Psoas muscle (tissue), 8 donors: Measurements from ENCODE around the gene VGLL3. TPM values are rescaled to one million over a fixed set of nuclear protein-coding genes. Genes with fewer than 3 reads are reported as not detected.
A peak's percentile ranks its signal among the peaks of the same experiment; 100 is the strongest.

Experiments used
- ATAC-seq, 4 donors: fragments of 200-7000 bp; cut with Tn5 transposase; one replicate each; pipeline ENCODE4 v1.9.1; 2020; ENCODE audit warnings: moderate library complexity in 3 of 4, mild to moderate bottlenecking in 2 of 4
- DNase-seq, 2 donors: peaks; one replicate each; pipeline ENCODE4 v3.0.0-alpha.2; 2020
- H3K27ac ChIP-seq: fragments of 200-600 bp; one replicate; pipeline ENCODE4 v1.8.0; 2022
- H3K27me3 ChIP-seq, 3 donors: fragments of 200-600 bp in 1 of 3; one replicate each; pipeline versions ENCODE4 v1.6.1 to v1.8.0; 2013 to 2022; ENCODE audit warnings: low read length in 2 of 3, mild to moderate bottlenecking in 2 of 3, moderate library complexity in 1 of 3; ENCODE audit not compliant: insufficient read depth in 3 of 3
- H3K36me3 ChIP-seq, 2 donors: fragments of 200-600 bp in 1 of 2; one replicate each; pipeline versions ENCODE4 v1.6.1 to v1.8.0; 2013 to 2022; ENCODE audit warnings: low read depth in 1 of 2, mild to moderate bottlenecking in 1 of 2, moderate library complexity in 1 of 2; ENCODE audit not compliant: insufficient read depth in 1 of 2
- H3K4me1 ChIP-seq: fragments of 200-600 bp; one replicate; pipeline ENCODE4 v1.8.0; 2022
- H3K4me3 ChIP-seq: fragments of 200-600 bp; one replicate; pipeline ENCODE4 v1.8.0; 2022; ENCODE audit warnings: mild to moderate bottlenecking
- H3K9me3 ChIP-seq: fragments of 200-600 bp; one replicate; pipeline ENCODE4 v1.8.0; 2022
- CTCF ChIP-seq: fragments of 200-600 bp; IDR thresholded peaks from one replicate; pipeline ENCODE4 v1.8.0; 2022; ENCODE audit warnings: antibody characterized with exemption
- WGBS, 3 donors: extraction: QIAGEN DNeasy Blood & Tissue Kit; methylation state at CpG; one replicate each; pipeline versions ENCODE4 v1.1.6 to v1.1.7; 2013; 5-methylcytosine and 5-hydroxymethylcytosine counted together
- intact Hi-C, 2 donors: fragments of 100-400 bp; cut with DNase I; formaldehyde crosslinking; loops; one replicate each; pipeline versions ENCODE4 v1.11.0 to v1.14.2; 2022
- polyA plus RNA-seq, 3 donors: library from polyadenylated mRNA; stranded (reverse); fragments of 200-250 nt; gene quantifications; one replicate each; pipeline ENCODE4 v1.2.3, GENCODE V29; 2013
- total RNA-seq, 4 donors: library from RNA; stranded (reverse); fragmentation: NEBNext Ultra II Directional in 2 of 4; extraction: Animal tissue kit (Norgen Biotek cat#: 25700) in 2 of 4; gene quantifications; one replicate each; pipeline versions ENCODE4 v1.2.1 to v1.2.4, GENCODE V29; 2021 to 2023
- donor health status: healthy with polysubstance abuse.
- donor health status: DM: no; HTN: no; CAD: no; lungs with moderate emphysema.
- donor health status: Bipolar disorder and iron deficiency.
- donor health status: healthy.
- donor health status: DM: yes; HTN: yes; CAD: no.
- donor health status: DM: no; HTN: no; CAD: no.
- donor health status: DM: no; HTN: no; CAD: no.
- donor health status: DM: yes; HTN: yes; CAD: no.

The VGLL3 gene
- total and polyA plus RNA-seq, 7 donors = 1.2 to 15.1 (median 3.2) TPM

- TF ChIP-seq CTCF = no peak
- peak overlapping the region; percentile 71 for H3K4me3 ChIP-seq
- no peaks in the 10 kb centered on the region for H3K36me3 ChIP-seq
- no peak for ATAC-seq
- H3K27me3 ChIP-seq = peaks cover 0 to 28% (median 0%) of the 10 kb centered on the region in 3 donors
- H3K27ac ChIP-seq = no peak overlapping the region
- H3K4me1 ChIP-seq = no peaks in the 10 kb centered on the region
- intact Hi-C loops = no loop called here
- WGBS, 3 donors = 38 to 51% (median 46%) methylated on average over 4 of the region's 4 CpGs
- DNase-seq = no peak
- H3K9me3 ChIP-seq = no peaks in the 10 kb centered on the region
These were observed 2.7 kb downstream of the VGLL3 start for GRCh38 chr3:86988235-86988634.

- H3K27me3 ChIP-seq = peaks cover 0 to 28% (median 0%) of the 10 kb centered on the region in 3 donors
- no peaks in the 10 kb centered on the region for H3K4me1 ChIP-seq
- peak overlapping the region; percentile 71 for H3K4me3 ChIP-seq
- no peak for ATAC-seq
- no peak overlapping the region for H3K27ac ChIP-seq
- TF ChIP-seq CTCF = no peak
- DNase-seq = no peak
- H3K9me3 ChIP-seq = no peaks in the 10 kb centered on the region
- WGBS, 3 donors = 65 to 81% (median 77%) methylated on average over 1 of the region's 1 CpG
- H3K36me3 ChIP-seq = no peaks in the 10 kb centered on the region
- intact Hi-C loops = no loop called here
These were observed 3.6 kb downstream of the VGLL3 start for GRCh38 chr3:86987421-86987715.

GRCh38 chr3:86986671-86987420 lies 4.1 kb downstream of the VGLL3 start:
- H3K27me3 ChIP-seq = peaks cover 0 to 28% (median 0%) of the 10 kb centered on the region in 3 donors
- no peaks in the 10 kb centered on the region for H3K36me3 ChIP-seq
- 25 to 50% (median 33%) methylated on average over 6 of the region's 6 CpGs for WGBS, 3 donors
- no peak overlapping the region for H3K27ac ChIP-seq
- intact Hi-C loops = no loop called here
- TF ChIP-seq CTCF = no peak
- ATAC-seq (no peak), DNase-seq (no peak)
- no peaks in the 10 kb centered on the region for H3K4me1 ChIP-seq
- H3K4me3 ChIP-seq = peak overlapping the region; percentile 71
- no peaks in the 10 kb centered on the region for H3K9me3 ChIP-seq

- ATAC-seq (no peak), DNase-seq (no peak)
- Histone ChIP-seq H3K4me3 (peak overlapping the region; percentile 71), H3K4me1 (no peaks in the 10 kb centered on the region), H3K9me3 (no peaks in the 10 kb centered on the region), H3K27ac (peak overlapping the region; percentile 17), H3K27me3 (peaks cover 0 to 13% (median 0%) of the 10 kb centered on the region in 3 donors), H3K36me3 (no peaks in the 10 kb centered on the region)
- intact Hi-C loops = no loop called here
- TF ChIP-seq CTCF = no peak
- WGBS, 3 donors = 35 to 47% (median 43%) methylated on average over 2 of the region's 2 CpGs
These were observed 5.6 kb downstream of the VGLL3 start for GRCh38 chr3:86985181-86985826.
